NCI-H2081 treated with DMSO at 0.1 percent for 48 hours (cell line): ENCODE measurements around the gene GORAB.
A peak's percentile ranks its signal among the peaks of the same experiment; 100 is the strongest.

ENCODE experiments used
- DNase-seq: peaks from one replicate; lab custom pipeline; 2025; lab: John Stamatoyannopoulos, UW

GORAB gene, protein sequence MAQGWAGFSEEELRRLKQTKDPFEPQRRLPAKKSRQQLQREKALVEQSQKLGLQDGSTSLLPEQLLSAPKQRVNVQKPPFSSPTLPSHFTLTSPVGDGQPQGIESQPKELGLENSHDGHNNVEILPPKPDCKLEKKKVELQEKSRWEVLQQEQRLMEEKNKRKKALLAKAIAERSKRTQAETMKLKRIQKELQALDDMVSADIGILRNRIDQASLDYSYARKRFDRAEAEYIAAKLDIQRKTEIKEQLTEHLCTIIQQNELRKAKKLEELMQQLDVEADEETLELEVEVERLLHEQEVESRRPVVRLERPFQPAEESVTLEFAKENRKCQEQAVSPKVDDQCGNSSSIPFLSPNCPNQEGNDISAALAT

DNA sequence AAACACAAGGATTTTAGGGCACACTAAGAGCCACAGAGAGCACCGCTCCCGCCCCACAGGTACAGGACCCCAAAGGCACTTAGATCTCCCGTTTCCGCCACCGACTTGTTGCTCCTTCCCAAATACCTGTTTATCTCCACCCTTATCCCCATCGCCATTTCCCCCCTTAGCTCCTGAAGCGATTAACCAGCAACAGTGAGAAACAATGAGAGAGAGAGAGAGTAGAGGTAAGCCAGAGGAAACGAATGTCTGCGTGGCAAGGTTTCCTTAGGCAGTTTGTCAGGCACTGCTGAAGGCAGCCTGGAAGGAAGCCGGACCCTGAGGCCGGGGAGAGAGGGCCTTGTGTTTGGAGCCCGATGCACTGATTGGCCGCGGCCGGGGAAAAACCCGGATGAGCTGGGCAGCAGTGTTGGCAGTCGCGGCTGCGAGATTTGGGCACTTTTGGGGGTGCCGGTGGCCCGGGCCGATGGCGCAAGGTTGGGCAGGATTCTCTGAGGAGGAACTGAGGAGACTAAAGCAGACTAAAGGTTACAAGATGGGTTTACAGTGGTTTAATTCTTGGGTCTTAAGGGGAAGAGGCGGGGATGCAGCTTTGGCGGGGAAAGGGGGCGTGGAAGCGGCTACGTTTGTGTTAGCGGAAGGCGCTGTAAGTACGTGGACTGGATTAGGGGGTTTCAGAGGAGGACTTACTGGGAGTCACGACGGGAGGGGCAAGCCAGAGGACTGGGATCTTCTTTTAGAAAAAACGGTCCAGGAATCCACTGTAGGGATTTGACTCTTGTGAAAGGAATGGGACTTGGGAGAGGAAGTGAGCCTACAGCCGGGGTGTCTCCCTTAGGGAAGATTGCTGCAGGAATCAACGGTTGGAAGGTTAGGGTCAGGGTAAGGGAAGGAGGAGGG lies at the start of gene GORAB:
Gene GORAB (plus strand): TSS at position 409 of the 900 bp plus-strand sequence. CDS start 58 bp downstream, at position 467.
- peak; percentile 76 for DNase-seq

DNA sequence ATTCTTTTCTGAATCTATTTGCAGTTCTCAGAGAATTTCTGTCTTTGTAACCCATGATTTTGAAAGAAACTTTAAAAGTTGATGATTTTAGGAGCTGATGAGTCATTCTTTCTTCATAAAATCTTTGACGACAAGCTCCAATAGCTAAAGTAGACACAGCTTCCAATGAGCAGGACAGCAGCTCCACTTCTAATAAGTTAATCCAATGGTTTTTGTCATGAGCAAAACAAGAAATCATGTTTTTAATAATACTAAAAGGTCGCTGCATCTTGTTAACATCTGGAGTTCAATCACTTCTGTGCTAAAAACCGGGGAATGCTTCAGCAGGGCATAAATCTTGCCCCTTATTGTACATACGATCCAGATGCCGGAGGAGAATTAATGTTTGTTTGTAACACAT lies 48.9 kb upstream of the GORAB start:
- DNase-seq: no peak

DNA sequence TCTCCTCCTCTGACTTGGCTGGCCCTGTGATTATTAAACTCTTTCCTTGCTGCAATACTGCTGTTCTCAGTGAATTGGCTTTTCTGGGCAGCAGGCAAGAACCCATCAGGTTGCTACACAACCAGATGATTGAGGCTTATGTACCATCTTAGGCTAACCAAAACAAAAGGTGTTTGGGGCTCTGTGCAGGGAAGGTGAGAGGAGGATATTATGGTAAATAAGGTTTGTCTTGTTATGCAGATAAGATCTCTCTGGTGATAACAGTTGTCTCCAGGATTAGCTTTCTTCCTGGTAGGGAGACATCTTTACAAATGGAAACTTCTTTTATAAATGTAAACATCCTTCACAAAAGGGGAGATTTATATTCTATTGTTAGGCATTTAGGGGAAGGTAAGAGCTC lies 44.5 kb upstream of the GORAB start:
- no peak for DNase-seq

- DNase-seq: no peak
Measured at GRCh38 chr1:170491291-170491690, 40.7 kb upstream of the GORAB start.

DNA sequence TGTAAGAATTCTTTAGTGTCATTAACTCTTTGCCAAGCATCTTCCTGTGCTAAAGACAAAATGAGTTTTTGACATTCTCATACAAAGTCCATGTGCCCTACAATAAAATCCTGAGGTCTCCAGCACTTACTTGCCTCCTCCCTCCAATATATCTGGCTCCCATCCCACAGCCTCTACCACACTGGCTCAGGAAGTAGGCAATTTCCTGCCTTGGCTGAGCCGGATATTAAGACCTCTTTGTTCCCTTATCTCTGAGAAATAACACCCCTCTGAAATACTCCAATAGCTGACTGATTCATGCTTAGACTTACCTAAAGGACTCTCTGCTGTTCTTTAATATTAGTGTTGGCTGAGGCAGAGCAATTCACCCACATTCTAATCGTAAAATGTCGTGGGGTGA lies 37.6 kb upstream of the GORAB start:
- DNase-seq: no peak

DNA sequence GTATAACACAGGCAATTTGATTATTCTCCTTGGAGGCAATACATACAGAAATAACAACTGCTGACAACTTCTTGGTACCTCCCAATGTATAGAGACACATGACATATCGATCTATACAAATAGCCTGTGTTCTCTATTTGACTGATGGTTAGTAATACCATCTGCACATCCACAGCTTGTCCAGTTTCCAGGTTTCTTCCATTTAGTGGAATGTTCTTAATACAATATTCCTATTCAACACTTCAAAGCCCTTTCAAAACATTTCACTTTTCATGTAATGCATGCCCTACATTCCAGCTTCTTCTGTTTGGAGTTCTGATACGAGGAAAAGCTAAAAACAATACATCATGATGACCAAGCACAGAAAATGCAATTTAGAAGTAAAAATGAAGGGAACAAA lies 37.0 kb upstream of the GORAB start:
- no peak for DNase-seq

DNA sequence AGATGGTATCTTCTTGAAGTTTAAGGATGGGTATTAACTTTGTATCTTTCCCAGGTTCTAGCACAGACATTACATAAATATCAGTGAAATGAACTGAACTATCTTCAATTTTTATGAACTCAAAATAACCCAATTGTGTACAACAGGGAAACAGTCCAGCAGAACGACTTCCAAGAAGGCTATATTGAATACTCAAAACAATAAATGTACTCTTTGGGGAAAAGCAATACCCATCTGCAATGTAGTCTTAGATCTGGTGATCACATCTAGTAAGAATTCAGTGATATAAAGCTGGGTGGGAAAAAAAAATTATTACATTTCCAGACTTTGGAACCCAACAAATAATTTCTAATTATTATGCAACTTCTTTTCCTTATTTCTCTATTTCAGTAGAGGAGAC lies 33.1 kb upstream of the GORAB start:
- no peak for DNase-seq

DNA sequence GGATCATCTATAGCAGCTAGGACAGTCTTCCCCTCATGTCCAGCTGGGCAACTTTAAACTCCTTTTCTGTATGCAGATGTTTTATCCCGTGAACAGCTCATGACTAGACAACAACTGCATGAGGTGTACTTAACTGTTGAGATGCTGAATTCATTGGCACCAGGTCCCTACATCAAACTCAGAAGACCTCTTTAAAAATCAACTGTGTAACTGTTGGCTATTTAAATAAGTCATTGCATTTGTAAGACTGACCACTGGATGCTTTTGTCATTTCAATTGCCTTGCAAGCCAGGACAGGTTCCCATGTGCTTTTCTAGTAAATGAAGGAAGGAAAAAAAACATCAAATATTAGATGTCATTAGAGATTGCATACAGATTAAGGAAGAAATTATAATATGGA lies 28.3 kb upstream of the GORAB start:
- no peak for DNase-seq

GRCh38 chr1:170510163-170510562 lies 21.8 kb upstream of the GORAB start:
- DNase-seq: no peak

DNA sequence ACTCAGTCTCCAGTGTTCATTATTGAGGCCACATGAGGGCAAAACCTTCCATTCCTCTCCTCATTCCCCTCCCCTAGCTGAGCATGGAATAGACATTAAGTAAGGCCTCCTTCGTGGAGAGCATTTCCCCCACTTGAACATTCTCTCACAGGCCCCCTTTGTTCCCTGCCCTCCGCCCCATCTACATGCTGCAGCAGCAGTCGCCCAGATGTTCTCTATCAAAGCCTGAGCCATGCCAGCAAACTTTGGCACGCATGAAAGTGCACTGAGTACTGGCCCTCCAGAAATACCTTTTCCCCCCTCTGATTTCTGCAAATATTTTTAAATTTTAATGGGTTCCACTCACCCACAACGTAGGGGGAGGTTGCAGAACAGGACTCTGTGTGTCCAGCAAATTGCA lies 20.9 kb upstream of the GORAB start:
- no peak for DNase-seq

- no peak for DNase-seq
Measured at GRCh38 chr1:170513138-170513537, 18.8 kb upstream of the GORAB start.

- no peak for DNase-seq
Measured at GRCh38 chr1:170518185-170518834, 13.7 kb upstream of the GORAB start.

- DNase-seq: no peak
Measured at GRCh38 chr1:170518965-170519364, 13.0 kb upstream of the GORAB start.

GRCh38 chr1:170520601-170521000 lies 11.4 kb upstream of the GORAB start:
- DNase-seq: no peak

- DNase-seq: no peak
Measured at GRCh38 chr1:170521818-170522217, 10.1 kb upstream of the GORAB start.

DNA sequence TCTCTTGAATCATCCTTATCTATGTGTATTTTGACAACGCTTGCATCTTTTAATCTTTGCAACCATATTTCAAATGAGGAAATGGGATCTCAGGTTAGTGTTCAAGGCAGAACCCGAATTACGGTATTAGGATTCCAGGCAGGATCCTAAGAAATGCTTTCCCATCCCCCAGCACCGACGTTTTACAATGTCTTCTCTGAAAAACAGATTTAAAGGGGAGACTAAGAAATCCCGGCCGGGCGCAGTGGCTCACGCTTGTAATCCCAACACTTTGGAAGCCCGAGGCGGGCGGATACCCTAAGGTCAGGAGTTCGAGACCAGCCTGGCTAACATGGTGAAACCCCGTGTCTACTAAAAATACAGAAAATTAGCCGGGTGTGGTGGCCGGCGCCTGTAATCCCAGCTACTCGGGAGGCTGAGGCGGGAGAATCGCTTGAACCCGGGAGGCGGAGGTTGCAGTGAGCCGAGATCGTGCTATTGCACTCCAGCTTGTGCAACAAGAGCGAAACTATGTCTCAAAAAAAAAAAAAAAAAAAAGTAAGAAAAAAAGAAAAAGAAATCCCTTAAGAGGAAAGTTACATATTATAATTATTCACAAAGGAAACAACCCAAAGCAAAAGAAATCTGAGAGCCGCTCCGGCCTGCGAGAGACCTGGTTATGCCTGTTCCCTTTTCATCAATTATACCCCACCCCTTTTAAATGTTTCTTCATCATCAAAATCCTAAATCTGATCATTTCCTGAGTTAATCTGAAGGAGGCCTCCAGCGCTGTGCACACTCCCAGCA lies 801 bp upstream of the GORAB start:
- no peak for DNase-seq

DNA sequence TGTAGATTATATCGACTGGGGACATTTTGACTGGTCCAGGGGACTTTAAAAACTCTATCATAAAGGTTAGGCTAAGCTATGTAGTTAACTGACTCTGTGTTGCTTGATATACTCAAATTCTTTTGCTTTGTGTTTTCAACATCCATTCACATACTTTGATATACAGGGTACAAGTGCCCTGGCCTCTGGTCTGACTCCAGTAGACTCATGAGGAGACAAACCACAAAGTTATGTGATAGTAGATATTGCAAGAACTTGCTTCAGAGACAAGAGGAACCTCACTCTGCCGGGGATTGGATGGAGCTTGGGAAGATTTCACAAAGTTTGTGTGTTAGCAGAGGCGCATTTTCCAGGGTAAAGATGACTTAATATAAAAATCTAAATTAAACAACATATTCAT lies 1.3 kb downstream of the GORAB start:
- no peak for DNase-seq

DNA sequence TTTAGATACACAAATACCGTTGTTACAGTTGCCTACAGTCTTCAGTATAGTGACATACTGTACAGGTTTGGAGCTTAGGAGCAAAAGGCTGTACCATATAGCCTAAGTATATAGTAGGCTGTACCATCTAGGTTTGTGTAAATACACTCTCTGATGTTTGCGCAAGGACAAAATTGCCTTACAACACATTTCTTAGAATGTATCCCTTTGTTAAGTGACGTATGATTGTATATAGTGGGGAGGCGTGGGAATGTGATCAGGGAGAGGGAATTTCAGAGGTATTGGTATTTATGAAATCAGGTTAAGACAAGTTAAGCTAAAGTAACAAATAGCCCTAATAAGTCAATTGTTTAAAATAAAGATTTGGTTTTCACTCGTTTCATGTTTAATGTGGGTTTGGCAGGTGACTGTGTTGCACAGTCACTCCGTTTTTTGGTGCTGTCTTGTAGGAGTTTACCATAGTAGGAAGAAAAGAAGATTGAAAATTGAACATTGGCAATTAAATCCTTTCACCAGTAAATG lies 2.7 kb downstream of the GORAB start:
- no peak for DNase-seq

GRCh38 chr1:170535418-170535817 lies 3.5 kb downstream of the GORAB start:
- no peak for DNase-seq

DNA sequence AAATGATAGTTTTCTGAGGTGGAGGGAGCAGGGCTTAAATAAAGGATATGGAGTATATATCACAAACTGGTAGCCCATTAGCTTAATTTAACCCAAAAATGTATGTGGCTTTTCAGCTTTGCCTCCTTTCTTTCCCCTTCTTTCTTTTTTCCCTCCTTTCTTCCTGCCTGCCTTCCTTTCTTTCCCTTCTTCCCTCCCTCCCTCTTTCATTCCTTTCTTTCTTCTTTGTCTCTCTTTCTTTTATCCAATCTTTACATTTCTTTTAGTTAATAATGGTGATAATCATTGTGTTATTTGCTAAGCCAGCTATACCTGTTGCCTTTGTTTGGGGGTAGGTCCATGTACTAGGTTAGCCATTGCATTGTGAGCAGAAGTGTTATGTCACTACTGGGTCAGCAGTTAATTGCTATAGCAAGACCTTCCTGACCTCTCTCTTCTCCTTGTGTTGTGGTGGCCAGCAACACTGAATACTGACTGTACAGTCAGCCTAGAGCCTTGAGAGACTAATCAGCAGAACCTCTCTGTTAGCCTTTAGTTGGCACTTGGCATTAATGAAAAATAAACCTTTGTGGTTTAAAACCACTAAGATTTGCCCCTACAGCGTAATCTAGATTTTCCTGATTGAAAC lies 5.1 kb downstream of the GORAB start:
- no peak for DNase-seq
